GM10266 (cell line): ENCODE results near the gene RNF186.

ENCODE experiments used
- DNase-seq: peaks from one replicate; pipeline ENCODE4 v3.0.0; 2012; ENCODE audit errors: extremely low spot score
- CTCF ChIP-seq: IDR thresholded peaks from 2 replicates; pipeline ENCODE4 v1.5.1; 2012; ENCODE audit warnings: mild to moderate bottlenecking, low read depth; ENCODE audit not compliant: control insufficient read depth, insufficient read depth; ENCODE audit errors: missing control alignments

RNF186 gene

GRCh38 chr1:19814681-19815503, at the start of gene RNF186:
Gene RNF186, minus strand, starts transcription at chr1:19815283. Its CDS starts 182 bp downstream, at chr1:19815101.
- TF ChIP-seq CTCF, result no peak
- no peak for DNase-seq

- no peak for TF ChIP-seq CTCF
- DNase-seq, result no peak
Observed at GRCh38 chr1:19864570-19865160, 49.6 kb upstream of the RNF186 start.

GRCh38 chr1:19862944-19863343, 47.9 kb upstream of the RNF186 start:
- DNase-seq, result no peak
- TF ChIP-seq CTCF, result no peak

GRCh38 chr1:19861842-19862530, 46.9 kb upstream of the RNF186 start:
- DNase-seq, result no peak
- no peak for TF ChIP-seq CTCF

GRCh38 chr1:19861034-19861433, 46.0 kb upstream of the RNF186 start:
- no peak for DNase-seq
- TF ChIP-seq CTCF, result no peak

GRCh38 chr1:19860418-19860817, 45.3 kb upstream of the RNF186 start:
- TF ChIP-seq CTCF, result no peak
- no peak for DNase-seq
